Hippocampal formation (tissue), 2 donors: ENCODE measurements around the gene DHX40.
"Not testable (repeated sequence)": the region's sequence is repeated elsewhere in the genome, so short reads cannot be mapped to it uniquely, and the experiment has no call there.

Experiments used
- DNase-seq, 2 donors: peaks; one replicate each; lab custom pipeline; 2025; lab: John Stamatoyannopoulos, UW

Gene DHX40

DNA sequence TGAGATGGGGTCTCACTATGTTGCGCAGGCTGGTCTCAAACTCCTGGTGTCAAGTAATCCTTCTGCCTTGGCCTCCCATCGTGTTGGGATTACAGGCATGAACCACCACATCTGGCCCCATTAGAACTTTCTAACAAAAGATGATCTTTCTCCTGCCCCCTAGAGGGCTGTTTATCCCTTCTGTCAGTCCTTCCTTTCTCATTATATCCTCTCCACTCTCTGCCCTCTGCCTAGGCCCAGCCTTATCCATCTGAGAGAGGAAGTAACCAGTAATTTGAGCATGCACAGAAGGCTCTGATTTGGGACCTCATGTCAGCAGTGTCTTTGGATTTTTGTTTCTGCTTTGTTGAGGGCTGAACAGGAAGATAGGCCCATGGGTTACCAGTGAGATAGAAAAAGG lies 4.4 kb upstream of the DHX40 start:
- DNase-seq = no peak

DNA sequence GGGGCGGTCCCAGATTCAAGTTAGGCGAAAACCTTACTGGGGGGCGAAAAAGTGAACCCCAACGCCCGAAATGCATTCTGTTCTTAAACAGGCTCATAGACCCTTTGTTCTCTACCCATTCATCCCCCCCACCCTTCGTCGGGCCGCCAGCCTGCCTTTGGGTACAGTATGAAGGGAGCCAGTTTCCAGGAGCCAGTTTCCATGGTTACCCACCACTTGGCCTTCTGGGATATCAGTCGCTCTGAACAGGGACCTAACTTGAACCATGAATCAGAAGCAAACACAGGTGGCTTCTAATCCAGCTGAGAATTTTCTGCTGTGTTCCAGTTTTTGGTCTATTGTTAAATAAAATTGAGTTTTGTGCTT lies 532 bp downstream of the DHX40 start:
- DNase-seq = peak in 1 of 2 donors; percentile 56

DNA sequence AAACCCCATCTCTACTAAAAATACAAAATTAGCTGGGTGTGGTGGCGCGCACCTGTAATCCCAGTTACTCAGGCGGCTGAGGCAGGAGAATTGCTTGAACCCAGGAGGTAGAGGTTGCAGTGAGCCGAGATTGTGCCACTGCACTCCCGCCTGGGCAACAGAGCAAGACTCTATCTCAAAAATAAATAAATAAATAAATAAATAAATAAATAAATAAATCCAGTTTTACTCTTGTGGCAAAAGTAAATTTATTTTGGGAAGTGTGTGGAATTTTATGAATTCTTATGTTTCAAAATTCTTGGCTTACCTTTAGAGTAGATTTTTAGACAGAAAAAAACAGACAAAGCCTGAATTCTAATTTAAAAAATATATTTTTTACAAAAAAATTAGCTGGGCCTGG lies 3.7 kb downstream of the DHX40 start:
- DNase-seq = not testable (repeated sequence)

DNA sequence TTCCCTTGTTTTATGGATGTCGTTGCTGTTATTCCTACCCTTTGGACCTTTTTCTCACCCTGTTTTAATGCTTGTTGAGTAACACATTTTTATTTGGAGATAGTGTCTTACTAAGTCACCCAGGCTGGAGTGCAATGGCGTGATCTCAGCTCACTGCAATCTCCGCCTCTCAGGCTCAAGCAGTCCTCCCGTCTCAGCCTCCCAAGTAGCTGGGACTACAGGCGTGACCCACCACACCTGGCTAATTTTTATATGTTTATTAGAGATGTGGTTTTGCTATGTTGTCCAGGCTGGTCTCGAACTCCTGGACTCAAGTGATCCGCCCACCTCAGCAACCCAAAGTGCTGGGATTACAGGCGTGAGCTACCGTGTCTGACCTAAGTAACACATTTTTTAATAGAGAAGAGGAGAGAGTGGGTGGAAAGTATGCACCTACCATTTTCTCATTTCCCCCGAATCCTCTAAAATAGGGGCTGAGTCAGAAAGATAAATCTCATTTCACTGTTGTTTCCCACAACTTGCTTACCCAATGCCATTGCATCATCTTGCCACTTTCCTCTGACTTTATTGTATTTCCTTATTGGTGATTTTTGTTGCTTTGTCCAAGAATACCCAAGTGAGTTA lies 7.0 kb downstream of the DHX40 start:
- no peak for DNase-seq

DNA sequence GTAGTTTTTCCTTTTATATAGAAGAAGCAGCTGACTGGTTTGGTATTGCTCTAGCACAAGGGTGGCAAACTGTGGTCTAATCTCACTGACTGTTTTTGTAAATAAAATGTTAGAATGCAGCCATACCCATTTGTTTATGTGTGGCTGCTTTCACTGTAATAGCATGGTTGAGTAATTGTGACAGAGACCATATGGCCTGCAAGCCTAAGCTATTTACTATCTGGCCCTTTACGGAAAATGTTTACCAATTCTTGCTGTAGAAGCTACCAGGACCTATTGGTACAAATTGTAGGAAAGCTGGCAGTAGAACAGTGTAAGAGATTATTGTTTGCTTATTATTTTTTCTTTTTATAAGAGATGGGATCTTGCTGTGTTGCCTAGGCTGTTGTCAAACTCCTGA lies 18.8 kb downstream of the DHX40 start:
- not testable (repeated sequence) for DNase-seq

DNA sequence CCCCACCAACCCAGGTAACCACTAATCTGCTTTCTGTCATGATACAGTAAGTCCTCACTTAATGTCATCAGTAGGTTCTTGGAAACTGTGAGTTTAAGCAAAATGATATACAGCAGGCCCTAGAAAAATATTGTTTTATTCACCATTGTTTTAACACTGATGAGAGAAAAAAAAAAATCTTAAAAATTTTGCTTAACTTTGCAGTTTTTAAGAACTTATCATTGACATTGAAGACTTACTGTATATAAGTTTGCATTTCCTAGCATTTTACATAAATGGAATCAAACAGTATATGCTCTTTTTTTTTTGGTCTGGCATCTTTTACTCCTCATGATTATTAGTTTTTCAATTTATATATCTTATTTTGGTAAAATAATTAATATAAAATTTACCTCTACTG lies 34.8 kb downstream of the DHX40 start:
- no peak for DNase-seq

DNA sequence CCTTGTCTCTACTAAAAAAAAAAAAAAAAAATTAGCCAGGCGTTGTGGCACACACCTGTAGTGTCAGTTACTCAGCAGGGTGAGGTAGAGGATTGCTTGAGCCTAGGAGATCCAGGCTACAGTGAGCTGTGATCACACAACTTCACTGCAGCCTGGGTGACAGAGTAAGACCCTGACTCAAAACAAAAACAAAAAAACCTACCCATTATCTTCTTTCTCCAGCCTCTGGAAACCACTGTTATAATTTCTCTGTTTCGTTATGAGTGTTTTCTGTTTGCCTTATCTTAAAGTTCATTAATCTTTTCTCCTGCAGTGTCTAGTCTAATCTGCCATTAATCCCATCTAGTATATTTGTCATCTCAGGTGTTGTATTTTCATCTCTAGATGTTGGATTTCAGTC lies 35.7 kb downstream of the DHX40 start:
- DNase-seq = no peak

DNA sequence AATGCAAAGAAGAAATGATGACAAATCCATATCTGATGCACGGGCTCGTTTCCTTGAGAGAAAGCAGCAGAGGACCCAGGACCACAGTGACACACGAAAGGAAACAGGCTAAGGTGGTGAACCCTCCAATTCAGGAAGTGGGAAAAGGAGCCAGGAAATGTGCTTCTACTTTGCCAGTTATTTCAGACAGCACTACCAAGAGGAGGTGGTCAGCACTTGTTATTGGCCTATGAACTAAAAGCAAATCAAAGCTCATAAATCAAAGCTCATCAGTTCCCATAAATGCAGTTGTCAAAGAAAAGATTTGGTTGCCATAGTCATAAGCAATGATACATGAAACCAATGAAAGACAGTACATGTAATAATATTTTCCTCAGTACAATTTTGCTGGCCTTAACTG lies 41.7 kb downstream of the DHX40 start:
- DNase-seq = no peak

DNA sequence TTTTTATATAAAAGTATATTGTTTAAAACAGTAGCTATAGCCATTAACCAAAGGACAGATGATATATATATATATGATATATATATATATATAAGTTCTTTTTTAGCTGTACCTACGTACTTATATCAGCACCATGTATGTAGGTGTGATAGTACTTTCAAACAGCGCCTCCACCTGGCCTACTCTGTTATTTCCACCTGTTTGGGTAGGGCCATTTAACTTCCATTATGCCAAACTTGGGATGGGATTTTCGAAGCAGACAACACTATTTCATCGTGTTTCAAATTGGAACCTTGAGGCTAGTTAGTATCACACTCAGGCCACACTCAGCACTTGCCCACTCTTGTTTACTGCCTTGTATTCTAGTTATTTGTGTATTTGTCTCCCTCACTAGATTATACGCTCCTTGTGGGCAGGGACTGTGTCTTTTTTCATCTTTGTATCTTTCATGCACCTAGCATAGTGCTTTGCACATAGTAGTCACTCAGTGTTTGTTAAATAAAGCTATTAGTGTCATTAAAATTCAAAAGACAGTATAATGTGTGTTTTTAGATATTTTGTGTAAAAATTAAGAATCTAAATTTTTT lies 42.5 kb downstream of the DHX40 start:
- DNase-seq = no peak

DNA sequence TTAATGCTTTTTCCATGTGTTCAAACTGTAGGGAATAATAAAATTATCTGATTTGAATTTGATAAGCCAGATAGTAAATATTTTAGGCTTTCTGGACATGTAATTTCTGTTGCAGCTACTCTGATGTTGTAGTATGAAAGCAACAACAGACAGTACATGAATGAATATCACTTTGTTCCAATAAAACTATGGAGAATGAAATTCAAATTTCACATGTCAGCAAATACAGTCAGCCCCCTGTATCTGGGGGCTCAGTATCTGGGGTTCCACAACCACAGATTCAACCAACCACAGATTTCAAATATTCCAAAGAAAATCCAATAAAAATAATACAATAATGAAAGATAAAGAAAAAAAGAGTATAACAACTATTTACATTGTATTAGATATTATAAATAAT lies 46.1 kb downstream of the DHX40 start:
- DNase-seq = no peak

DNA sequence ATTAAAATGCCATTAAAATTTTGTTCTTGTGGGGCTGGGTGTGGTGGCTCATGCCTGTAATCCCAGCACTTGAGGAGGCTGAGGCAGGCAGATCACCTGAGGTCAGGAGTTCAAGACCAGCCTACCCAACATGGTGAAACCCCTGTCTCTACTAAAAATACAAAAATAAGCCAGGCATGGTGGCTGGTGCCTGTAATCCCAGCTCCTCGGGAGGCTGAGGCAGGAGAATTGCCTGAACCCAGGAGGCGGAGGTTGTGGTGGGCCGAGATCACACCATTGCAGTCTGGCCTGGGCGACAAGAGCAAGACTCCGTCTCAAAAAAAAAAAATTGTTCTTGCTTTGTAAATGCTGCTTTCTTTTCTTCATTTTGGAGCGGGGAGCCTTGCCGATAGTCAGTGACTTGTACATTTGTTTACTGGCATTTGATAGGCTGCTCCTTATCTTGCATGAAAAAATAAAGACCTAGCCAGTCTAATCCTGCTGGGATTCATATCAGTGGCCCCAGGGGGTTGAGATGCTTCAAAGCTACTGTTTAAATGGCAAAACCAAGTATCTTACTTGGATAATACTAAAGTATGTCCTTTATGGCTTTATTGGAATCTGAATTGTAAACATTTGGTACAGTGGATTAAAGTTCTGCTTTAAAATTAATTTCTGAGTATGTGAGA lies 51.0 kb downstream of the DHX40 start:
- no peak for DNase-seq

DNA sequence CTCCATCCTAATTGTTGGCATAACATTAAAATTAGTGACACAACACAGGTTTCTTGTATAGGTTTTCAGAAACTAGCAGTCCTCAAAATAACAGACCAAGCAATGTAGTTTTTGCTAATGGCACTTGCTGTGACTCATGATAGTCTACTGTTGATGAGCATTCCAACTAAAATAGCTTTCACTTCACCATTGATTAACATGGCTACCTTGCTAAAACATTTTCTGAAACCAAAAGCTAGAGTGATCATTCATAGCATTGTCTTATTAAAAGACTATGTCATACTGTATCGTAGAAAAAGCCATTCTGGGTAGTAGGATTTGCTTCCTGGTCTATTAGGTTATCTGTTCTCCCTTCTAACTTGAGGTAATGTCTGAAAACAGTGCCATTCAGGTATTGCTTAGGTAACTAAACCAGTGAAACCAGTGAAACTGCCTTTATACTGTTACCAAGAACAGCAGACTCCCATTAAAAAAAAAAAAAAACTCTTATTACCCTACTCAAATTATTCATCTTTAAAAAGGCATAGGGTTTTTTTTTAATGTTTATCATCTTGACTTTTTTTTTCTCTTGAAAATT lies 51.8 kb downstream of the DHX40 start:
- no peak for DNase-seq

DNA sequence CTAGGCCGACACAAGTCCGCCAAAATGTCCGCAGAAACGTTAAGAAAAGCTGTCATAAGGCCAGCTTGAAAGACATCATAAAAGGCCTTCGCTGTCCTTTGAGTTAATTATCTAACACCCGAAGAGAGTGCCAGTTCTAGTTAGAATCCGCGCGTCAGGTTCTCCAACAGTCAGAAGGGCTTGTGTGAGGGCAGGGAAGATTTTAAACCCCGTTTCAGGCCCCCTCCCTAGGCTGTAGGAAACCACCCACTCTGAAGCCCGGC lies 53.6 kb downstream of the DHX40 start:
- DNase-seq = no peak

DNA sequence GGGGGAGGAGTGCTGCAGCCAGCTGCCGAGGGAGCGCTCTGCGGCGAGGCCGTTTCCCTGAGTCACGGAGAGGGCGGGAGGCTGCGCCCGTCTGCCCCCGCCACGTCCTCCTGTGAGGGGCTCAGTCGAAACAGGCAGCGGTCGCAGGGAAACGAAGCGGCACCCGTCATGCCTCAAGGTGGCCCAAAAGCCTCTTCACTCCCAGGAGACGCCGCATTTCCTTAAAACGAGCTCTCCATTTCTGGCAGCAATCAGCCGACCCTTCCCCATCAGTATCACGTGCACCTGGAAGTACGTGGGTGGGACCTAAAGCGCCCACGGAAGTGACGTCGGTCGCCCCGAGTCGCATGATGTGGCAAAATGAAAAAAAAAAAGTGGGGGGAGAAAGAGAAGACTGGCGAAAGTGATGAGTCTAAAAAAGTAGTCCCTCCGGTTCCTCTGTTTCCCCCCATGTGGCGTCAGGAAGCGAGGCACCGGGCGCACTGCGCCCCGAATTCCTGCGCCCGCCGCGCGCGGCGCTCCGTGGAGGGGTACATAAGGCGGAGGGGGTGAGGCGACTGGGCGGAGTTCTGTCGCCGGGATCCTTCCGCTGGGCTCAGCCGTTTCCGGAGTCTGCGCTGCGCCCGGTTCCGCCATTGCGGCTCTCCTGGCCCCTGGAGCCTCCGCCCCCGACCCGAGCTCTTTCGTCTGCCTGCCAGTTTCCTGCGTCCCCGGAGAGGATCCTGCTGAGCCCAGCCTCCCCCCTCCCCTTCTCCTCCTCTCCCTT lies 54.1 kb downstream of the DHX40 start, which contains the start of gene CLTC:
Gene CLTC, plus strand, starts transcription at position 598 of the 766 bp plus-strand sequence. CDS start 237 bp downstream, outside the sequence.
- peak; percentile 93 to 95 for DNase-seq

DNA sequence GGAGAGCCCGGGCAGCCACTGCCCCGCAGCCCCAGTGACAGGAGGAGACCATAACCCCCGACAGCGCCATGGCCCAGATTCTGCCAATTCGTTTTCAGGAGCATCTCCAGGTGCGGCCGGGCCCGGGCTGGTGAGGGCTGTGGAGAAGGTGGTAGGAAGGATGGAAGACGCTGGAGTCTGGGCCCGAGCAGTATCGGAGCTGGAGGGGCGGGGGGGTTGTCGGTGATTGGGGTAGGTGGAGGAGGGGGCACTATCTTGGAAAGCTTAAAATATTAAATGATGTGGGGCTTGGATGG lies 54.6 kb downstream of the DHX40 start:
- DNase-seq = peak in 1 of 2 donors; percentile 33

DNA sequence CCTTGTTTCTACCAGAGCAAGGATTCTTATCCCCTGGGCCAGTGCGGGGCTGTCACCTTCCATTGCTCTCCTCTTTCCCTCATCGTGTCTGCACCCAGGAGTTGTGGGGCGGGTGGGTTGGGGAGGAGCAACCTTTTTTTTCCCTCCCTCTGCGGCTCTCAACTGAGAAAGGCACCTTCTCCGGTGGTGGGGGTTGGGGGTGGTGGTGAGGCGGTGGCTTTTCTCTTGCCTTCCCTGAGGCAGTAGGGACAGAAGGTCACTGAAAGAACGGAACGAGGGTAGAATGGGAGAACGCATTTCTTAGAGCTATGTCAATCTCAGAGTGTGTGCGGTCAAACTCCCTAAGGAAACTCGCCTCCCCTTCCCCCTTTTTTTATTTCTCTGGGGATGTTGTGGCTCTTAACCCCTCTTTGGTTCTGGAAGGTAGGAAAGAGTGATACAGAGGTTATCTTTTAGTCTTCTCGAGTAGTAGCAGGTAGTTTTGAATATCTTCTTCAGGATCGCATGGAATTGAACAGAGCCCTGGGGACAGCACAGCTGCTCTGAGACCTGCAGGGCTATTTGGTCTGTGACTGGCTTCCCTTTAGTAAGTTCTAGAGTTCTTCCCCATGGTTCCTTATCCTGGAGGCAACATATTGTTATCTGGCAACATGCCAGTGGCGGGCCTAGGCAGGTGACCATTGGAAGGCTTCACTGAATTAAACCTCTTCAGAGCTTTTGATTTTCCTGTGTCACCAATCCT lies 55.3 kb downstream of the DHX40 start:
- DNase-seq = no peak

DNA sequence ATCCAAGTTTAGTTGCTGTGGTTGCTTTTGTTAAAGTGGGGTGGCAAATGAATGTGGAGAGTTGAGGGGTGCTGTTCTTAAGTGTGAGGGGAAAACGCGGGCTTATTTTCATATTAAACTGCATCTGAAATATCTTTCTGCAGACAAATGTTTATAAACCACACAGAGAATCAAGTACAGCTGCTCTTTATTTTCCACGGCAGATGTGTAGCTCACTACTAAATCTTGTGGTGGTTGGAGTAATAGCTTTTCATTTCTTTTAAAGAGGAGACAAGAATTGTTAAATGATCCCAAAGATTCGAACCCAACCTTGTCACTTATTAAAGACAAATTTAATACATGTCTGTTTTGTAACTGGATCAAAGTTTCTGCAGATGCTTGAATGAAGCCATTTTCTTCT lies 56.4 kb downstream of the DHX40 start:
- DNase-seq = no peak

DNA sequence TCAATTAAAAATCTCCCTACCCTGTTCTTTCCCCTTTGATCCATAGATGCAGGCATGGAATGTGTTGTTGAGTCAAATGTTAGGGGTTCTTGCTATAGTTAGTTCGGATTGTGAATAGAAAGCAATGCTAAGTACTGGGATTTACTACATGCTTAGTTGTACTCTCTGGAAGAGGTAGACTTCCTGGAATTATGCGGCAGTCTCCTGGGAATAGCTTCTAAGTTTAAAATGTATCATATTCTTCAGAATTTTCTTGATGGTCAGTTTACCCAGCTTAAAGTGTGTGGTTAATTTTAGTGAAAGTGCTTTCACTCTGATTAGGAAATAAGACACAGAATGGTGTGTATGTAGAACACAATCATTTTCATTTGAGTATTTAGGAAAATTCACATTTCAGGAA lies 57.7 kb downstream of the DHX40 start:
- no peak for DNase-seq

DNA sequence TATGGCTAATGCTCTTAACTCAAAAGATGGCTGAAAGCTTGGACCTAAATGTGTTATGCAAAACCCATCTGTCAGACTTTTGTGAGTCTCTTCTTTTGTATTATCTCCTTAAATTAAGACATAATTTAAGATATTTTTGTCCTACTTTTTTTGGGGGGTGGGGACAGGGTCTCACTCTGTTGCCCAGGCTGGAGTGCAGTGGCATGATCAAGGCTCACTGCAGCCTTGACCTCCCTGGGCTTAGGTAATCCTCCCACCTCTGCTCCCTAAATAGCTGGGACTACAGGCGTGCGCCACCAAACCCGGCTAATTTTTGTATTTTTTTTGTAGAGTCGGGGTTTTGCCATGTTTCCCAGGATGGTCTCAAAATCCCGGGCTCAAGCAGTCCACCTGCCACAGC lies 61.3 kb downstream of the DHX40 start:
- DNase-seq = no peak

DNA sequence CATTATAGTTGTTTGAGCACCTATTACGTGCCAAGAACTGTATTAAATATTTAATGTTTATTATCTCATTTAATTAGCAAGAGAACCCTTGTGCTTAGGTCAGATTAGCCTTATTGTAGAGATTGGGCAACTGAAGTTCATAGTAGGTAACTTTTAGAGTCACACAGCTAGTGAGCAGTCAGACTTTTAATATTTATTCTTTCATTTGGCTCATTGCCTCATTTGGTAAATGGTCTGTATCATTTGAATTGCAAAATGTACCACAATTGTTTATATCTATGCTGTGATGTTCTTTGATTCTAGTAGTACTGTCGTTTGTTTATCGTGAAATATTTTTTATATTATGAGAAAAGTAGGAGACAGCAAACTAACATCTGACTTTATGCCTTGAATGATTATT lies 61.9 kb downstream of the DHX40 start:
- DNase-seq = no peak

DNA sequence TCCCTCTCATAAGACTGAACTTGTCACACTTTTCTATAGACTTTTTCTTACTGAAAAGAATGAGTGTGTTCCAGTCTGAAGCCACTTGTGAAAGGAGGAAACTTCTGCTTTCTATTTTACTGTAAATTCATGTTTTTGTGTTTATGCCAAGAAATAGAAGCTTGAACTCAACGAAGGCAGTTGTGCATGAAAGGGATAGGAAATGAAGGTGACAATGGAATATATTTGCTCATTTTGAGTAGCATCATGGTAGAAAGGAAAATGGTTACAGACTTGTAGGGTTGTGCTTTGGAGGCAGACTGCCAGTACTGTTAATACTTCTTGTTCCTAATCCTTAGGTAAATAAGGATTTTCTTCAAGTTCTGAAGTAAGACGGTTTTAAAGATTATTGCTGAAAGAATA lies 62.4 kb downstream of the DHX40 start:
- no peak for DNase-seq

DNA sequence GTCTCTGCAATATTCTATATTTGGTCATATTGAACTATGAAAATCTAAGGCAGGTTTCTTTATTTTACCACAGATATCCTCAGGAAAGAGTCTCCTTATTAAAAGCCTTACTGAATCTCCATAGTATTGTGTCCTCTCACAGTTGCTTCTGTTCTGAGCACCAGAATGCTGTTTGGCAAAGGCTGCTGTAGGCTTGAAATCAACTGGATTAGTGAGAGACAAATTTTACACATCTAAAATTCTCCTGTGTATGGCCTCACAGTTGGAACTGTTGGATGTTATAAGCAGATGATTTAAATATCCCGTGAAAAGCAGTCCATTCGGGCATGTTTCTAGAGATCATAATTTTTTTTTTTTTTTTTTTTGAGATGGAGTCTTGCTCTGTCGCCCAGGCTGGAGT lies 63.8 kb downstream of the DHX40 start:
- DNase-seq = no peak
